GM12872 (cell line): ENCODE results near the gene CFI.

Source experiments
- TF ChIP-seq, protein P1 (sequence below): IDR thresholded peaks from 3 replicates; pipeline ENCODE4 v1.5.1; 2011; ENCODE audit warnings: low read depth, mild to moderate bottlenecking, low read length, moderate library complexity; ENCODE audit not compliant: insufficient read depth

The CFI gene

DNA sequence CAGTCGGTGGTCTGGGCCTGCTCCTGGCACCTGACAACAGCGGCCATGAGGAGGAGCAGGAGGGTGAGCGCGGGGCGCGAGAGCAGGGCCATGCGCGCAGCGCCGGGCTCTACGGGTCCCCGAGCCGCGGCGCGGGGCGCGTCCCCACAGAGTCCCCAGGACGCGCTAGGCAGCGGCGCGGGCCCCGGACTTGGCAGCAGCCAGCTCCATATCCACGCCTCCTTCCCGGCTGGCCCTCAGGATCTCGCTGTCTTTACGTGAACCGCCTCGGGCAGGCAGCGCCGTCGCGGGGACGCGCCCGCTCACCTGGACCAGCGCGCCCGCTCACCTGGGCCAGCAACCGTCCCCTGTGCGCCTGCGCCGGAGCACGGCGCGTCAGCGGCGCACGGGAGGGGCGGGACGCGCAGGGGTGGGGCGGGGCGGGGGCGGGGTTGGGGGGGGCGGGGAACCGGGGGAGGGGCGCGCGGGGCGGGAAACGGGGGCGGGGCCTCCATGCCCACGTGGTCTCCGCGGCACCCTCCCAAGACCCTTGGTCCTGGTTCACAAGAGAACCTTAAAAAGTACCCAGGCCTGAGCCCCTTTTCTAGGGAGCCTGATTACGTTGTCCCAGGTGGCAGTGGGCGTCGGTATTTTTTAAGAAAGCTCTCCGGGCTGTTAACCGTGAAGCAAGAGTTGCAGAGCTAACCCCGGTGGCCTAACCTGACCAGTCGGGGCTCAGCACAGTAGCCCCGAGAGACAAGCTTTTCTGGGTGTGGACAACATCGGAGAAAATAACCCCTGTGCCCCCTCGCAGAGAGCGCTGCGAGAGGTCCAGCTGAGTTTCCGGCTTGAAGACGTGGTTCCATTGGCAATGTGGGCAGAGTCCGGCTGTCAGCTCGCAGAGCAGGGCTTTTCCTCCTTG lies 71.8 kb downstream of the CFI start, which contains the start of gene PLA2G12A:
TSS of gene PLA2G12A (minus strand) at position 353 of the 901 bp plus-strand sequence. CDS start at position 92, 261 bp downstream.
- TF ChIP-seq, protein P1, sequence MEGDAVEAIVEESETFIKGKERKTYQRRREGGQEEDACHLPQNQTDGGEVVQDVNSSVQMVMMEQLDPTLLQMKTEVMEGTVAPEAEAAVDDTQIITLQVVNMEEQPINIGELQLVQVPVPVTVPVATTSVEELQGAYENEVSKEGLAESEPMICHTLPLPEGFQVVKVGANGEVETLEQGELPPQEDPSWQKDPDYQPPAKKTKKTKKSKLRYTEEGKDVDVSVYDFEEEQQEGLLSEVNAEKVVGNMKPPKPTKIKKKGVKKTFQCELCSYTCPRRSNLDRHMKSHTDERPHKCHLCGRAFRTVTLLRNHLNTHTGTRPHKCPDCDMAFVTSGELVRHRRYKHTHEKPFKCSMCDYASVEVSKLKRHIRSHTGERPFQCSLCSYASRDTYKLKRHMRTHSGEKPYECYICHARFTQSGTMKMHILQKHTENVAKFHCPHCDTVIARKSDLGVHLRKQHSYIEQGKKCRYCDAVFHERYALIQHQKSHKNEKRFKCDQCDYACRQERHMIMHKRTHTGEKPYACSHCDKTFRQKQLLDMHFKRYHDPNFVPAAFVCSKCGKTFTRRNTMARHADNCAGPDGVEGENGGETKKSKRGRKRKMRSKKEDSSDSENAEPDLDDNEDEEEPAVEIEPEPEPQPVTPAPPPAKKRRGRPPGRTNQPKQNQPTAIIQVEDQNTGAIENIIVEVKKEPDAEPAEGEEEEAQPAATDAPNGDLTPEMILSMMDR = no peak

DNA sequence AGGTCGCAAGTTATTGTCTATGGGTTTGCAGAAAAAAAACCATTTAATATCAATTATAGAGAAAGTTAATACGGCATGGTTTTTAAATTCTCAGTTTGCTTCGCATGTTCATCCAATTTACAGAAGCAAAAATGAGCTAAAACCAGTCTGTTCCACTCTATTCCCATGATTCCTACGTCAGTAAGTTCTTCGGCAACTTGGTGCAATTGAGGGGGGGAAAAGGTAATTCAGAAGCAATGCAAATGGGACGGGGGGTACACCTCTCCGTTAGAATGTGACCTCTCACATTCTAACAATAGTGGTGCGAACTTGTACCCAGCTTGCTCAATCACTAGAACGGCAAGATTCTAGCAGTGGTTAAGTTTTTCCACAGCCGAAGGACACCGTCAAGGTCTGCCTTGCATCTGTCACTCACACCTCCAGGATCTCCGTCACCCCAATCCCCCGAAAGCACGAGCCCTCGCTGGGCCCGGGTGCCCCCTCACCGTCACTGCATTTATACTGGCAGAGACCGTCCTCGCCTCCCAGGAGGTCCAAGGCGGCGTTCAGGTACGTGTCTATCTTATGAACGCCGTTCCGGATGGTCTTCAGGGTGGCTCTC lies 72.6 kb downstream of the CFI start:
- TF ChIP-seq, protein P1 = no peak

DNA sequence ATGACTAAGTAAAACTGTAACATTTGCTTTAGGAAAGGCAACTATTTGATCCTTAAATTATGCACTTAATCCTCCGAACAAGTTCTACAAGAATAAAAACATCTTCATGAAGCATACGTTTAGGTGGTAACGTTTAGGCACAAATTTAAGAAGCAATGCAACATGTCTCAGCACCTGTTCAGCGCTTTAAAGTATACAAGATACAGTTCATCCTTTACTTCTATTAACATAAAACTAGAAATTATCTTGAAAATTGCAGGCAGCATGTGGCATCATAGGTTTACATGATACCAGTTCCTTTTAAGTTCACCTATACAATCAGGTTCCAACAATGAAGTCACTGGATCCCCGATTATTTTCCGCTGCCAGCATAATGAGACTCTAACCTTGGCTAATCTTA lies 73.4 kb downstream of the CFI start:
- TF ChIP-seq, protein P1 = no peak

DNA sequence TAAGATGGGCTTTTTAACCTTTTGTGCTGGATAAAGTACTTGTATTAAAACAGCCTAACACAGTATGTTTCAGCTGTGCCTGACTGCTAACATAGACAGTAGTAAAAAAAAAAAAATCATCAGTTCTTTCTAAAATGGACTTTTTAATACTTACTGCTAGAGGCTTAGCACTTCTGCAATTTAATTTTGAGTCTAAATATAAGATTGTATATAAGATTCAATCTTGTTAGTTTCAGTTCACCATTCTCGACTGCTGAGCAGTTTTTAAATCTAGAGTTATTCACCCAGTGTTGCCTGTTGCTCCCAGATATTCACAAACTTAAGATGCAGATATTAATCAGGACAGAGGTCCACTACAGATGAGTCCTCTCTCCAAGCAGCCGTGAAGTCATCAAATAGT lies 78.7 kb downstream of the CFI start:
- TF ChIP-seq, protein P1 = no peak

DNA sequence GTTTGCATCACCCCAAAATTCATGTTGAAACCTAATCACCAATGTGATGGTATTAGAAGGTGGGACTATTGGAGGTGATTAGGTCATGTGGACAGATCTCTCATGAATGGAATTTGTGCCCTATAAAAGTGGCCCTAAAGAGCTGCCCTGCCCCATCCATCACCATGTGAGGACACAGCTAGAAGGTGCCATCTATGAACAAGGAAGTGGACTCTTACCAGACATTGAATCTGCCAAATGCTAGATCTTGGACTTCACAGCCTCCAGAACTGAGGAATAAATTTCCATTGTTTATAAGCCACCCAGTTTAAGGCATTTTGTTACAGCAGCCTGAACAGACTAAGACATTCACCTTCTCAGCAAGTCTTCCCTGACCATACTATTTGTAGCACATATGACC lies 79.4 kb downstream of the CFI start:
- TF ChIP-seq, protein P1 = no peak

DNA sequence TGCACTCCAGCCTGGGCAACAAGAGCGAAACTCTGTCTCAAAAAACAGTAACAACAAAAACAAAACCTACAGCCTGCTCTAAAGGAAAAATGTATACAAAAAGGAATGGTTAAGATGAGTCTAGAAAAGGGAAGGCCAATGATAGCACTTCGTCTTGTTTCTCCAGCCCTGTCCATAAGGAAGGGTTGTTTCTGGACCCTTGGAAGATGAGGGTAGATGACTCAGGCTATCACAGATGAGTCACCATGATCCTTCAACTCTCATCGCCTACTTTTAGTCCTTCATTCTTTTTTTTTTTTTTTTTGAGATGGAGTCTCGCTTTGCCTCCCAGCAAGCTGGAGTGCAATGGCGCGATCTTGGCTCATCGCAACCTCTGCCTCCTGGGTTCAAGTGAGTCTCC lies 80.8 kb downstream of the CFI start:
- TF ChIP-seq, protein P1 = no peak

DNA sequence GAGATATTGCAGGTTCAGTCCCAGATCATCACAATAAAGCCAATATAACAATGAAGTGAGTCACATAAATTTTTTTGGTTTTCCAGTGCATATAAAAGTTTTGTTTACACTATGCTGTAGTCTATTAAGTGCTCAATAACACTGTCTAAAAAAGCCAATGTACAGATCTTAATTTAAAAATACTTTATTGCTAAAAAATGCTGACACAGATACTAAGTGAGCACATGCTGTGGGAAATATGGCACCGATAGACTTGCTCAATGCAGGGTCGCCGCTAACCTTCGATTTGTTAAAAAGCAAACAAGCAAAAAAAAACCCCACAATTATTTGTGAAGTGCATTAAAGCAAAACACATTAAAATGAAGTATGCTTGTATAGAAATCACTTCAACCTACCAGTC lies 82.2 kb downstream of the CFI start:
- TF ChIP-seq, protein P1 = no peak
